Suprapubic skin (tissue), 4 donors: ENCODE measurements around the gene DIPK1B. TPM values are rescaled to one million over a fixed set of nuclear protein-coding genes. Genes with fewer than 3 reads are reported as not detected.
"Not testable (repeated sequence)": the region's sequence is repeated elsewhere in the genome, so short reads cannot be mapped to it uniquely, and the experiment has no call there.

Source experiments
- DNase-seq, 2 donors: peaks; one replicate each; pipeline ENCODE4 v3.0.0-alpha.2; 2019; ENCODE audit warnings: low spot score in 2 of 2
- H3K27ac ChIP-seq: fragments of 200-600 bp; sonication (generic); one replicate; pipeline ENCODE4 v1.5.1; 2019
- H3K27me3 ChIP-seq: fragments of 200-600 bp; sonication (generic); one replicate; pipeline ENCODE4 v1.5.1; 2019
- H3K36me3 ChIP-seq: fragments of 200-600 bp; sonication (generic); one replicate; pipeline ENCODE4 v1.5.1; 2019
- H3K4me1 ChIP-seq: fragments of 200-600 bp; sonication (generic); one replicate; pipeline ENCODE4 v1.5.1; 2019
- H3K4me3 ChIP-seq: fragments of 200-600 bp; sonication (generic); one replicate; pipeline ENCODE4 v1.5.1; 2019; ENCODE audit warnings: mild to moderate bottlenecking
- H3K9me3 ChIP-seq: fragments of 200-600 bp; sonication (generic); one replicate; pipeline ENCODE4 v1.5.1; 2019
- EP300 ChIP-seq: sonication (generic); formaldehyde crosslinking; IDR thresholded peaks from one replicate; pipeline ENCODE4 v1.6.1; 2017; ENCODE audit warnings: antibody characterized with exemption
- POLR2A ChIP-seq, 2 donors: fragments of 450-650 bp; IDR thresholded peaks; one replicate each; pipeline ENCODE4 v1.6.1; 2017; ENCODE audit warnings: antibody characterized with exemption in 2 of 2, mild to moderate bottlenecking in 2 of 2, moderate library complexity in 2 of 2
- POLR2AphosphoS5 ChIP-seq, 3 donors: sonication (generic); formaldehyde crosslinking; IDR thresholded peaks; one replicate each; pipeline ENCODE4 v1.6.1; 2017; ENCODE audit warnings: antibody characterized with exemption in 3 of 3
- WGBS: methylation state at CpG from one replicate; pipeline ENCODE4 v1.1.5; 2018; 5-methylcytosine and 5-hydroxymethylcytosine counted together
- total RNA-seq, 4 donors: library from RNA; depleted of rRNA; stranded (reverse); fragments of >200 nt; gene quantifications; one replicate each; pipeline ENCODE4 v1.1.0, GENCODE V29; 2016
- TF ChIP-seq, protein P1 (sequence below), 2 donors: fragments of 200-600 bp in 1 of 2; fragments of 450-650 bp in 1 of 2; sonication (generic) in 1 of 2; IDR thresholded peaks; one replicate each; pipeline ENCODE4 v1.5.1; 2016 to 2019; ENCODE audit warnings: antibody characterized with exemption in 2 of 2, mild to moderate bottlenecking in 1 of 2, moderate library complexity in 1 of 2

Gene DIPK1B
- total RNA-seq, 4 donors from 2014 or later = 3.8 to 13.1 (median 6.3) TPM

DNA sequence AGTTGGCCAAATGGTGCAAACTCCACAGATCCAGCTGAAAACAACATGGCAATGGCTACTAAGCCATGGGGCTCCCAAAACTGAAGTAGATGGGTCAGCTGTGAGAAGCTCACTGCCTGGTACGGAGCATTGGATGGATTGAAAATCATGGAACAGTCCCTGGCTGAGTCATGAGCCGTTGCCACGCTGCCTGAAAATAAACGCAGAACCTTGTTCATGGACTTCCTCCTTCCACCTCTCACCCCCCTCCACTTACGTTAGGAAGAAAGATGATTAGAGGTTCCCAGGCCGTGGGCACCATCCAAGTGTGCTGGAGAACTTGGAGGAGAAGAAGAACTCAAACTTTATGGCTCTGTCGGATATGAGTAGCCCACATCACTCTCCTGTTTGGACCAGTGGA, 6.8 kb upstream of the DIPK1B start:
- H3K4me1 ChIP-seq = no peaks in the 10 kb centered on the region
- DNase-seq = no peak
- no peak overlapping the region for H3K27ac ChIP-seq
- H3K9me3 ChIP-seq = no peaks in the 10 kb centered on the region
- 75% methylated on average over 7 of the region's 7 CpGs for WGBS
- no peak for TF ChIP-seq POLR2AphosphoS5 (IDR thresholded peaks at IDR 0.05)
- H3K36me3 ChIP-seq = no peaks in the 10 kb centered on the region
- peaks cover 11% of the 10 kb centered on the region for H3K27me3 ChIP-seq
- H3K4me3 ChIP-seq = no peak overlapping the region

- Histone ChIP-seq H3K27ac (no peak overlapping the region), H3K27me3 (peaks cover 5% of the 10 kb centered on the region), H3K4me1 (peaks cover 6% of the 10 kb centered on the region), H3K4me3 (no peak overlapping the region), H3K36me3 (no peaks in the 10 kb centered on the region), H3K9me3 (no peaks in the 10 kb centered on the region)
- 89% methylated on average over 3 of the region's 7 CpGs for WGBS
- TF ChIP-seq, protein P1, sequence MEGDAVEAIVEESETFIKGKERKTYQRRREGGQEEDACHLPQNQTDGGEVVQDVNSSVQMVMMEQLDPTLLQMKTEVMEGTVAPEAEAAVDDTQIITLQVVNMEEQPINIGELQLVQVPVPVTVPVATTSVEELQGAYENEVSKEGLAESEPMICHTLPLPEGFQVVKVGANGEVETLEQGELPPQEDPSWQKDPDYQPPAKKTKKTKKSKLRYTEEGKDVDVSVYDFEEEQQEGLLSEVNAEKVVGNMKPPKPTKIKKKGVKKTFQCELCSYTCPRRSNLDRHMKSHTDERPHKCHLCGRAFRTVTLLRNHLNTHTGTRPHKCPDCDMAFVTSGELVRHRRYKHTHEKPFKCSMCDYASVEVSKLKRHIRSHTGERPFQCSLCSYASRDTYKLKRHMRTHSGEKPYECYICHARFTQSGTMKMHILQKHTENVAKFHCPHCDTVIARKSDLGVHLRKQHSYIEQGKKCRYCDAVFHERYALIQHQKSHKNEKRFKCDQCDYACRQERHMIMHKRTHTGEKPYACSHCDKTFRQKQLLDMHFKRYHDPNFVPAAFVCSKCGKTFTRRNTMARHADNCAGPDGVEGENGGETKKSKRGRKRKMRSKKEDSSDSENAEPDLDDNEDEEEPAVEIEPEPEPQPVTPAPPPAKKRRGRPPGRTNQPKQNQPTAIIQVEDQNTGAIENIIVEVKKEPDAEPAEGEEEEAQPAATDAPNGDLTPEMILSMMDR (IDR thresholded peaks at IDR 0.05) = no peak
- TF ChIP-seq EP300 (no peak), POLR2AphosphoS5 (IDR thresholded peaks at IDR 0.05) (no peak), POLR2A (IDR thresholded peaks at IDR 0.05) (no peak)
- DNase-seq = no peak
Observed at GRCh38 chr9:136707011-136707410, 5.4 kb upstream of the DIPK1B start.

GRCh38 chr9:136707849-136708517, 4.4 kb upstream of the DIPK1B start:
- TF ChIP-seq EP300 = no peak
- no peak for TF ChIP-seq POLR2A (IDR thresholded peaks at IDR 0.05)
- no peak for TF ChIP-seq POLR2AphosphoS5 (IDR thresholded peaks at IDR 0.05)
- TF ChIP-seq, protein P1 (IDR thresholded peaks at IDR 0.05) = no peak

DNA sequence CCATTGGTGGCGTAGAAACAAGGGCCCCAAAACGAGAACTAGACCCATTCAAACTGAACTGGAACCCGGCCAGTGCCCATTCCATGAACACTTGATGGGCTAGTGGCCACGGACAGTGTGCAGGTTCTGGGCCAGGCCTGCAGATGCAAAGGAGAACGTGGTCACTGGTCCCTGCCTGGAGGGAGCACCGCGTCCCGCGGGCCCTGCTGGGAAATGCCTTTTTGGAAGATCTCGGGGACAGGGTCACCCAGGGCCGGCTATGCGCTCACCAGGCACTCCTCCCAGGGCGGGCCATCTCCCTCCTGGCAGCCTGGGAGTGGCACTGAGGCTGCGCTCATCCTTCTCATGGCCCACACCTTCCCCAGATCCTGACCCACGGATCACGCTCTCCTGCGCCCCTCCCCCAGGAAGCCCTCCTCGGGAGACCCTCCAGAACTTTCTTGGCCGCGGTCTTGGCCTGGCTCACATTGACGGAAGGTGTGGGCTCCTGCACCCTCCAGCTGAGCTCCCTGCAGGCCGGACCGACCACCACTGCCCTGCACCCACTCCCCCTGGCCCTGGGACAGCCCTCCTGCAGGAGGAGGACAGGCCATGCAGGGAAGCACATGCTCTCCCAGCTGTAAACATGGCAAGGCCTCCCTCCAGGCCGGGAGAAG, 2.8 kb upstream of the DIPK1B start:
- Histone ChIP-seq H3K27ac (no peak overlapping the region), H3K4me3 (no peak overlapping the region), H3K27me3 (peaks cover 22% of the 10 kb centered on the region), H3K9me3 (no peaks in the 10 kb centered on the region), H3K4me1 (peaks cover 24% of the 10 kb centered on the region), H3K36me3 (no peaks in the 10 kb centered on the region)
- 83% methylated on average over 19 of the region's 24 CpGs for WGBS
- TF ChIP-seq POLR2A (IDR thresholded peaks at IDR 0.05) (no peak), EP300 (no peak), POLR2AphosphoS5 (IDR thresholded peaks at IDR 0.05) (no peak)
- TF ChIP-seq, protein P1 (IDR thresholded peaks at IDR 0.05) = no peak
- no peak for DNase-seq

More at GRCh38 chr9:136707849-136708517, 4.4 kb upstream of the DIPK1B start:
- Histone ChIP-seq H3K27ac (no peak overlapping the region), H3K4me3 (no peak overlapping the region), H3K27me3 (peaks cover 12% of the 10 kb centered on the region), H3K9me3 (no peaks in the 10 kb centered on the region), H3K4me1 (peaks cover 14% of the 10 kb centered on the region), H3K36me3 (no peaks in the 10 kb centered on the region)
- no peak for DNase-seq
- WGBS = 78% methylated on average over 22 of the region's 22 CpGs

GRCh38 chr9:136710543-136710942, 1.8 kb upstream of the DIPK1B start:
- Histone ChIP-seq H3K9me3 (no peaks in the 10 kb centered on the region), H3K27ac (no peak overlapping the region)
- WGBS = 74% methylated on average over 7 of the region's 7 CpGs

DNA sequence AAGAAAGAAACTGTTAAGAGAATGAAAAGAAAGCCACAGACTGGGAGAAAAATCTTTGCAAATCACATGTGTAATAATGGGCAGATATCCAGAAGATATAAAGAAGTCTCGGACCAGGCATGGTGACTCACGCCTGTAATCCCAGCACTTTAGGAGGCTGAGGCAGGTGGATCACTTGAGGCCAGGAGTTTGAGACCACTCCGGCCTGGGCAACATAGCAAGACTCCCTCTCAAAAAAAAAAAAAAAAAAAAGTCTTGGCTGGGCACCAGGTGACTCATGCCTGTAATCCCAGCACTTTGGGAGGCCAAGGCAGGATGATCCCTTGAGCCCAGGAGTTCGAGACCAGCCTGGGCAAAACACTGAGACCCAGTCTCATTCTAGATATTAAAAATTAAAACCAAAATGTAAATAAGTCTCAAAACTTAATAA, 1.1 kb upstream of the DIPK1B start:
- not testable (repeated sequence) for H3K36me3 ChIP-seq, H3K9me3 ChIP-seq, DNase-seq, H3K4me3 ChIP-seq, H3K27ac ChIP-seq
- peaks cover 26% of the 10 kb centered on the region for H3K27me3 ChIP-seq
- 13% methylated on average over 4 of the region's 4 CpGs for WGBS
- H3K4me1 ChIP-seq = peaks cover 25% of the 10 kb centered on the region

More at GRCh38 chr9:136710543-136710942, 1.8 kb upstream of the DIPK1B start:
- H3K36me3 ChIP-seq = no peaks in the 10 kb centered on the region
- H3K27me3 ChIP-seq = peaks cover 26% of the 10 kb centered on the region
- H3K4me1 ChIP-seq = peaks cover 25% of the 10 kb centered on the region
- no peak for TF ChIP-seq POLR2AphosphoS5 (IDR thresholded peaks at IDR 0.05)
- TF ChIP-seq POLR2A (IDR thresholded peaks at IDR 0.05) = no peak
- TF ChIP-seq, protein P1 (IDR thresholded peaks at IDR 0.05) = no peak
- no peak for TF ChIP-seq EP300
- DNase-seq = no peak
- H3K4me3 ChIP-seq = no peak overlapping the region
